ENCODE measurements around the gene BYSL.

DNA sequence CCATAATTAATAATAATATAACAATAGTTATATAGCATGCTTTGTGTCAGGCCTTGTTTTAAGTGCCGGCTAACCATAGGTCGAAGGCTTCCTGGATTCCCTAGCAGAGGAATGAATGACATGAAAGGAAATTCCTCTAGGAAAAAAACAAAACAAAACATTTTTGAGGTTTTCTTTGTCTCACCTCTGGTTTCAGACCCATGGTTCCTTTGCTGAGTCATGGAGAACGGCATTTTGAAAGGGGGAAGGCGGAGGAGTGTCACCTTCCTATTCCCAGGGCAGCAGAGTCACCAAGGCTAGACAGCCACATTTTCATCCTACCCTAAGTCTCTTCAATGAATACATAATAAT lies 45.6 kb downstream of the BYSL start:
- TF ChIP-seq RAD21 (IDR thresholded peaks at IDR 0.05; ENCODE audit: low read length) (no peak), MEF2A (IDR thresholded peaks at IDR 0.05; ENCODE audit: borderline replicate concordance, low read depth) (no peak), EZH2phosphoT487 (IDR thresholded peaks at IDR 0.05; ENCODE audit: borderline replicate concordance, low read depth) (no peak)

All from SK-N-SH (cell line).